ENCODE results near the gene BICDL1. TPM values are rescaled to one million over a fixed set of nuclear protein-coding genes. Genes with fewer than 3 reads are reported as not detected.

The BICDL1 gene
- total and polyA plus RNA-seq, 7 donors: 0.16 to 13.1 (median 1.4) TPM

DNA sequence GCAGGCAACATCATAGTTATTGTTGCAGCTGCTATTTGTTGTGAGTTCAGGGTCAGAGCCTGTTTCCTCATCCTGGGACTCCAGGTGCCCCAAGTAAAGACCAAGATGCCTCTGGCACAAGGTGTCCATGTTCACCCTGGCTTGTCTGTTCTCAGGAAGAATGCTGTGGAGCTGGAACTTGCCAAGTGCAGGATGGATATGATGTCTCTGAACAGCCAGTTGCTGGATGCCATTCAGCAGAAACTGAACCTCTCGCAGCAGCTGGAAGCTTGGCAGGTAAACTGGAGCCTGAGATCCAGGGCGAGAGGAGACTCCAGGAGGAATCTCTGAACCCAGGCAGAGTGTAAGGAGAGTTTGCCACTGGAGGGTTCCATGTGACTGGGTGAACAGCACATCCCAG lies 100.8 kb downstream of the BICDL1 start:
- Histone ChIP-seq H3K27ac (no peak overlapping the region), H3K36me3 (peaks cover 0 to 10% (median 2%) of the 10 kb centered on the region in 4 donors), H3K9me3 (no peaks in the 10 kb centered on the region), H3K27me3 (no peaks in the 10 kb centered on the region), H3K4me3 (no peak overlapping the region), H3K4me1 (peaks cover 0 to 29% (median 23%) of the 10 kb centered on the region in 4 donors)
- intact Hi-C loops (cut with DNase I): no loop called here
- TF ChIP-seq EP300 (IDR thresholded peaks at IDR 0.05) (no peak), POLR2AphosphoS5 (IDR thresholded peaks at IDR 0.05) (no peak)
- TF ChIP-seq, protein P1, sequence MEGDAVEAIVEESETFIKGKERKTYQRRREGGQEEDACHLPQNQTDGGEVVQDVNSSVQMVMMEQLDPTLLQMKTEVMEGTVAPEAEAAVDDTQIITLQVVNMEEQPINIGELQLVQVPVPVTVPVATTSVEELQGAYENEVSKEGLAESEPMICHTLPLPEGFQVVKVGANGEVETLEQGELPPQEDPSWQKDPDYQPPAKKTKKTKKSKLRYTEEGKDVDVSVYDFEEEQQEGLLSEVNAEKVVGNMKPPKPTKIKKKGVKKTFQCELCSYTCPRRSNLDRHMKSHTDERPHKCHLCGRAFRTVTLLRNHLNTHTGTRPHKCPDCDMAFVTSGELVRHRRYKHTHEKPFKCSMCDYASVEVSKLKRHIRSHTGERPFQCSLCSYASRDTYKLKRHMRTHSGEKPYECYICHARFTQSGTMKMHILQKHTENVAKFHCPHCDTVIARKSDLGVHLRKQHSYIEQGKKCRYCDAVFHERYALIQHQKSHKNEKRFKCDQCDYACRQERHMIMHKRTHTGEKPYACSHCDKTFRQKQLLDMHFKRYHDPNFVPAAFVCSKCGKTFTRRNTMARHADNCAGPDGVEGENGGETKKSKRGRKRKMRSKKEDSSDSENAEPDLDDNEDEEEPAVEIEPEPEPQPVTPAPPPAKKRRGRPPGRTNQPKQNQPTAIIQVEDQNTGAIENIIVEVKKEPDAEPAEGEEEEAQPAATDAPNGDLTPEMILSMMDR (IDR thresholded peaks at IDR 0.05): no peak
- WGBS, 2 donors: 90 to 93% methylated on average over 2 of the region's 2 CpGs
- no peak for DNase-seq

DNA sequence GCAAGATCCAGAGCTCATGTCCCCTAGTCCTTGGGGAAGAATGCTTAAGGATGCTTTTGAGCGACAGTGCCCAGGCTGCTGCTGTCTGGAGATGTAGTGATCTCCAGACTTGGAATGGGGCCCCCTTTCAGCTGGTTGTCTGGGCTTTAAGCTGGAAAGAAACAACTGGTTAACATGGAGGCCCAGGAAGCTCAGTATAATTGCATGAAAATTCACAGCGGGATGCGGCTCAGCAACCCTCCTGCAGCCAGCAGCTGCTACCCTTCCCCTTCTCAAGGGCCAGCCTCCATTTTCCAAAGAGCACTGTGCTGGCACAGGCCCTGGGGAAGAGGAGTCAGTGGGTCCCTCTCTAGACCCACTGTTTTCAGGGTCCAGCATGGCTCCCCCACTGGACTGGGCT lies 101.2 kb downstream of the BICDL1 start:
- intact Hi-C loops (cut with DNase I): no loop called here
- Histone ChIP-seq H3K27me3 (no peaks in the 10 kb centered on the region), H3K36me3 (peaks cover 0 to 10% (median 3%) of the 10 kb centered on the region in 4 donors), H3K4me1 (peaks cover 0 to 33% (median 25%) of the 10 kb centered on the region in 4 donors), H3K9me3 (no peaks in the 10 kb centered on the region), H3K27ac (no peak overlapping the region), H3K4me3 (no peak overlapping the region)
- TF ChIP-seq, protein P1 (IDR thresholded peaks at IDR 0.05): no peak
- TF ChIP-seq POLR2AphosphoS5 (IDR thresholded peaks at IDR 0.05) (no peak), POLR2A (IDR thresholded peaks at IDR 0.05) (no peak), EP300 (IDR thresholded peaks at IDR 0.05) (no peak)
- no peak for DNase-seq
- 90 to 92% methylated on average over 3 of the region's 3 CpGs for WGBS, 2 donors

DNA sequence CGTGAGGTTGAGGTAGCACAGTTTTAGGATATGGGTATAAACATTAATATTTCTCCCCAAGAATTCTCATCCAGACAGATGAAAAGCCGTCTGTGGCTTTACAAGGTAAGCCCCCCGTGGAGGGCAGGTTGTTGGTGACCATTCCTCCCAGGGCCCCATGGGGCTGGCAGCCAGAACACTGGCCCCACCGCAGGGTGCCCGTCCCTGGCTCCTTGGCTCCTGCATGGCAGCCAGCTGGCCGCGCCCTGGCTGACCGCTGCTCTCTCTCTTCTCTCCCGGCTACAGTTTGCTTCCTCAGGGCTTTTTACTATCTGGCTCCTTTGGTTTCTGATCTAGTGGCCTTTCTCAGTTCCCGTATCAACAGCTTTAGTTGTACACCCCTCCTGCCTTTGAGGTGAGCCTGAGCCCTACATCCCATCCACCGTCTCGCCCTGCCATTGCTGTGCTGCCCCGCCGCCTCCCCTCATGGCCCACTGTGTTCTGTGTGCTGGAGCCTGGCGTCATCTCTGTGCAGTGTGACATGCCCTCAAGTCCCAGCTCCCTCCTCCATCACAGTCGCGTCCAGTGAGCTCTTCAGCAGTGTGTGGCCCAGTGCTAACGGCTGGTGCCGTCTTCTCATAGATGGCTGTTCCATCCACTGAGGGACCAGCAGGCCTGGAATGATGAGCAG lies 101.7 kb downstream of the BICDL1 start:
- H3K36me3 ChIP-seq: peaks cover 0 to 14% (median 3%) of the 10 kb centered on the region in 4 donors
- no peak for DNase-seq
- WGBS, 2 donors: 88 to 90% methylated on average over 19 of the region's 19 CpGs

DNA sequence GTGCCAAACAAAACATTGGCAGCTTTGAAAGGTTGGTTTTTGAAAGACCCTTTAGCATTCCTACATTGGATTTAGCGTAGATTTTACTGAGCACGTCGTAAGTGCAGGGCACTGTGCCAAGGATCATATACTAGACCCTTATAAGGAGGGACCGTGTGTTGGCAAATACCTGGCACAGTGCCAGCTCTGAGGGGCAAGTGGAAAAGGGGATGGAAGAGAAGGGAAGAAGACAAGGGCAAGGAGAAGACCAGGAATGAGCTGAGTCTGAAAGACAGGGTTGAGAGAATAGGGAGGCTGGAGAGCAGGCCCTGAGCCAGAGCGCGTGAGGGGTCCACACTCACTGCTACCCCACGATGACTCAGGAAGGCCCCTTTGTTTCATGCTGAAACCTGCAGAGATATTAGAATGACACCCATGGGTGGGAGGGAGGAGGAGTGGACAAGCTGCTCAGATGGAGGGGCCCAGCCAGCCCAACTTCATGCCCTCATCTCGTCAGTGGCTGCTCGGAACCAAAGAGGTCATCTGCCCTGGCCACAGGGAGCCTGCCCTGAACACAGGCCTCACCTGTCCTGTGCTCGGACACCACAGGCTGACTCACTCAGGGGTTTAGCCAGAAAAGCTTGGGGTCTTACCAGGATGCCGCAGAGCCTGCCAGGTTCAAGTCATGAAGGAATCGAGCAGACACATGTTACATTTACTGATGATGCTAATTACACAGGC lies 102.5 kb downstream of the BICDL1 start:
- DNase-seq: no peak
- no peaks in the 10 kb centered on the region for H3K27me3 ChIP-seq
- peaks cover under 1 to 21% (median 9%) of the 10 kb centered on the region in 4 donors for H3K36me3 ChIP-seq
- WGBS, 2 donors: 76 to 88% methylated on average over 12 of the region's 12 CpGs
- no peak overlapping the region for H3K27ac ChIP-seq
- H3K4me3 ChIP-seq: no peak overlapping the region
- intact Hi-C loops (cut with DNase I): no loop called here
- peaks cover 0 to 31% (median 24%) of the 10 kb centered on the region in 4 donors for H3K4me1 ChIP-seq
- TF ChIP-seq POLR2AphosphoS5 (IDR thresholded peaks at IDR 0.05) (peak in 3 of 4 donors; percentile 25 to 61 (median 58)), POLR2A (IDR thresholded peaks at IDR 0.05) (no peak)
- TF ChIP-seq, protein P1 (IDR thresholded peaks at IDR 0.05): no peak
- H3K9me3 ChIP-seq: no peaks in the 10 kb centered on the region

More for the DNA sequence above, 101.7 kb downstream of the BICDL1 start:
- Histone ChIP-seq H3K9me3 (no peaks in the 10 kb centered on the region), H3K4me1 (peaks cover 0 to 36% (median 27%) of the 10 kb centered on the region in 4 donors), H3K27me3 (no peaks in the 10 kb centered on the region), H3K4me3 (no peak overlapping the region), H3K27ac (no peak overlapping the region)
- TF ChIP-seq POLR2AphosphoS5 (IDR thresholded peaks at IDR 0.05) (no peak), POLR2A (IDR thresholded peaks at IDR 0.05) (no peak), EP300 (IDR thresholded peaks at IDR 0.05) (no peak)
- TF ChIP-seq, protein P1 (IDR thresholded peaks at IDR 0.05): no peak
- intact Hi-C loops (cut with DNase I): no loop called here
